HUES6 (cell line): Measurements from ENCODE around the gene FAIM.
A peak's percentile ranks its signal among the peaks of the same experiment; 100 is the strongest.

Experiments
- H3K27ac ChIP-seq: 2 replicates; pipeline ENCODE4 v1.7.0; 2013; ENCODE audit warnings: low read depth, mild to moderate bottlenecking, low read length, inconsistent platforms
- H3K27me3 ChIP-seq: 2 replicates; pipeline ENCODE4 v1.6.1; 2013; ENCODE audit warnings: low read length; ENCODE audit not compliant: control insufficient read depth, insufficient read depth
- H3K36me3 ChIP-seq: 2 replicates; pipeline ENCODE4 v1.6.1; 2013; ENCODE audit warnings: low read length; ENCODE audit not compliant: control insufficient read depth, insufficient read depth
- H3K4me1 ChIP-seq: 2 replicates; pipeline ENCODE4 v1.6.1; 2013; ENCODE audit warnings: low read length; ENCODE audit not compliant: control insufficient read depth, insufficient read depth
- H3K4me3 ChIP-seq: 2 replicates; pipeline ENCODE4 v1.5.1; 2013; ENCODE audit warnings: low read depth, low read length
- H3K9ac ChIP-seq: one replicate; pipeline ENCODE4 v1.6.1; 2013; ENCODE audit warnings: mild to moderate bottlenecking, low read length
- H3K9me3 ChIP-seq: 2 replicates; pipeline ENCODE4 v1.6.1; 2013; ENCODE audit warnings: low read depth, low read length; ENCODE audit not compliant: control insufficient read depth, insufficient read depth

FAIM gene

GRCh38 chr3:138646008-138646407 is 37.4 kb downstream of the FAIM start:
- peaks cover 71% of the 10 kb centered on the region for H3K9me3 ChIP-seq
- H3K36me3 ChIP-seq = peaks cover 23% of the 10 kb centered on the region

GRCh38 chr3:138646513-138646912 is 37.9 kb downstream of the FAIM start:
- Histone ChIP-seq H3K27me3 (no peaks in the 10 kb centered on the region), H3K4me1 (no peaks in the 10 kb centered on the region), H3K9me3 (peaks cover 66% of the 10 kb centered on the region), H3K27ac (no peak overlapping the region), H3K4me3 (no peak overlapping the region), H3K9ac (no peak overlapping the region), H3K36me3 (peaks cover 28% of the 10 kb centered on the region)

More at GRCh38 chr3:138646008-138646407, 37.4 kb downstream of the FAIM start:
- no peak overlapping the region for H3K27ac ChIP-seq
- H3K4me1 ChIP-seq = no peaks in the 10 kb centered on the region
- H3K27me3 ChIP-seq = no peaks in the 10 kb centered on the region
- no peak overlapping the region for H3K9ac ChIP-seq
- no peak overlapping the region for H3K4me3 ChIP-seq

GRCh38 chr3:138649134-138649533 is 40.6 kb downstream of the FAIM start:
- H3K9me3 ChIP-seq = peaks cover 44% of the 10 kb centered on the region
- no peak overlapping the region for H3K27ac ChIP-seq
- no peak overlapping the region for H3K4me3 ChIP-seq
- no peaks in the 10 kb centered on the region for H3K27me3 ChIP-seq
- H3K9ac ChIP-seq = no peak overlapping the region
- peaks cover 45% of the 10 kb centered on the region for H3K36me3 ChIP-seq
- no peaks in the 10 kb centered on the region for H3K4me1 ChIP-seq

GRCh38 chr3:138653567-138653966 is 45.0 kb downstream of the FAIM start:
- Histone ChIP-seq H3K9me3 (peaks cover 17% of the 10 kb centered on the region), H3K27ac (no peak overlapping the region), H3K36me3 (peaks cover 73% of the 10 kb centered on the region), H3K4me1 (no peaks in the 10 kb centered on the region), H3K27me3 (no peaks in the 10 kb centered on the region), H3K4me3 (no peak overlapping the region), H3K9ac (no peak overlapping the region)

- H3K9me3 ChIP-seq = no peaks in the 10 kb centered on the region
- H3K4me1 ChIP-seq = no peaks in the 10 kb centered on the region
- H3K36me3 ChIP-seq = peaks cover 56% of the 10 kb centered on the region
- no peak overlapping the region for H3K9ac ChIP-seq
- H3K4me3 ChIP-seq = no peak overlapping the region
- H3K27me3 ChIP-seq = no peaks in the 10 kb centered on the region
- no peak overlapping the region for H3K27ac ChIP-seq
Observed at GRCh38 chr3:138657508-138657907, 48.9 kb downstream of the FAIM start.

GRCh38 chr3:138668107-138668506 is 59.5 kb downstream of the FAIM start:
- H3K4me1 ChIP-seq = peaks cover 4% of the 10 kb centered on the region; the same call in 1 of the 2 replicates
- H3K9me3 ChIP-seq = no peaks in the 10 kb centered on the region
- H3K27ac ChIP-seq = no peak overlapping the region
- H3K36me3 ChIP-seq = peaks cover 33% of the 10 kb centered on the region
- no peaks in the 10 kb centered on the region for H3K27me3 ChIP-seq
- H3K9ac ChIP-seq = no peak overlapping the region
- no peak overlapping the region for H3K4me3 ChIP-seq

- H3K9me3 ChIP-seq = no peaks in the 10 kb centered on the region; the same call in 1 of the 2 replicates
- no peaks in the 10 kb centered on the region for H3K27me3 ChIP-seq
- no peak overlapping the region for H3K4me3 ChIP-seq
- no peak overlapping the region for H3K9ac ChIP-seq
- peaks cover 13% of the 10 kb centered on the region for H3K36me3 ChIP-seq
- peaks cover 10% of the 10 kb centered on the region for H3K4me1 ChIP-seq
- no peak overlapping the region for H3K27ac ChIP-seq
Observed at GRCh38 chr3:138670407-138670806, 61.8 kb downstream of the FAIM start.

GRCh38 chr3:138673641-138674530 is 65.3 kb downstream of the FAIM start:
- no peaks in the 10 kb centered on the region for H3K27me3 ChIP-seq
- H3K36me3 ChIP-seq = peaks cover 12% of the 10 kb centered on the region
- no peak overlapping the region for H3K4me3 ChIP-seq
- H3K9me3 ChIP-seq = peaks cover 10% of the 10 kb centered on the region; the same call in 1 of the 2 replicates
- H3K27ac ChIP-seq = peak overlapping the region; percentile 4; the same call in 1 of the 2 replicates
- no peak overlapping the region for H3K9ac ChIP-seq
- peaks cover 10% of the 10 kb centered on the region for H3K4me1 ChIP-seq

- Histone ChIP-seq H3K9me3 (peaks cover 10% of the 10 kb centered on the region; the same call in 1 of the 2 replicates), H3K27ac (no peak overlapping the region), H3K9ac (no peak overlapping the region), H3K4me1 (peaks cover 10% of the 10 kb centered on the region), H3K27me3 (no peaks in the 10 kb centered on the region), H3K4me3 (no peak overlapping the region), H3K36me3 (peaks cover 12% of the 10 kb centered on the region)
Observed at GRCh38 chr3:138675393-138675792, 66.8 kb downstream of the FAIM start.

GRCh38 chr3:138678086-138678485 is 69.5 kb downstream of the FAIM start:
- Histone ChIP-seq H3K4me3 (no peak overlapping the region), H3K9me3 (peaks cover 10% of the 10 kb centered on the region; the same call in 1 of the 2 replicates), H3K36me3 (peaks cover 35% of the 10 kb centered on the region), H3K27ac (no peak overlapping the region), H3K4me1 (peaks cover 6% of the 10 kb centered on the region), H3K27me3 (no peaks in the 10 kb centered on the region), H3K9ac (no peak overlapping the region)

GRCh38 chr3:138678874-138679392 is 70.4 kb downstream of the FAIM start:
- H3K27ac ChIP-seq = no peak overlapping the region
- H3K27me3 ChIP-seq = no peaks in the 10 kb centered on the region
- H3K4me3 ChIP-seq = no peak overlapping the region
- peaks cover 10% of the 10 kb centered on the region; the same call in 1 of the 2 replicates for H3K9me3 ChIP-seq
- H3K4me1 ChIP-seq = peaks cover 4% of the 10 kb centered on the region
- H3K36me3 ChIP-seq = peaks cover 35% of the 10 kb centered on the region
- no peak overlapping the region for H3K9ac ChIP-seq
